Measurements from ENCODE around the gene TMEM150C.

Gene TMEM150C

DNA sequence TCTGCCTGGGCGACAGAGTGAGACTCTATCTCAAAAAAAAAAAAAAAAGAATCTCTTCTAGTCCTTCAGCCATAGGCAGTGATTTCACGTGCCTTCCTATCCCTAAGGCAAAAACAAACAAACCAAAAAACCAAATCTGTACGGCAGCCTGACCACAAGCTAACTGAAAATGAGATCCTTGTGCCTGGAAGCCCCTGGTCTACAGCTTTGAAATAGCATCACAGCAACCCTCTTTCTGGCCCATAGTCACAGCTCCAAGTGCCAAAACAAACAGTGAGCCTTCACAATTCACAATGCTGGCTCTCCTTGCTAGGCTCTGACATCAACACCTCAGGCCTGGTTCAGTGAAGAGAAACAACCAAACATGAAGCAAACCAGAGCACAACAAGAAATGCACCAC lies 46.1 kb downstream of the TMEM150C start:
- peaks cover 42% of the 10 kb centered on the region for H3K27me3 Mint-ChIP-seq
- H3K36me3 Mint-ChIP-seq (ENCODE audit: low read depth): no peaks in the 10 kb centered on the region
- no peak for DNase-seq
- H3K4me1 Mint-ChIP-seq (ENCODE audit: low read depth): peaks cover 2% of the 10 kb centered on the region
- H3K27ac Mint-ChIP-seq: no peak overlapping the region
- no peaks in the 10 kb centered on the region for H3K9me3 Mint-ChIP-seq
- H3K4me3 Mint-ChIP-seq: no peak overlapping the region

- H3K27ac Mint-ChIP-seq: no peak overlapping the region
- H3K27me3 Mint-ChIP-seq: peaks cover 42% of the 10 kb centered on the region
- DNase-seq: no peak
- no peaks in the 10 kb centered on the region for H3K9me3 Mint-ChIP-seq
- H3K4me3 Mint-ChIP-seq: no peak overlapping the region
- no peaks in the 10 kb centered on the region for H3K36me3 Mint-ChIP-seq (ENCODE audit: low read depth)
- peaks cover 5% of the 10 kb centered on the region for H3K4me1 Mint-ChIP-seq (ENCODE audit: low read depth)
These were observed 48.4 kb downstream of the TMEM150C start for GRCh38 chr4:82513382-82513781.

- Mint-ChIP-seq H3K36me3 (ENCODE audit: low read depth) (no peaks in the 10 kb centered on the region), H3K27ac (no peak overlapping the region), H3K27me3 (peaks cover 24% of the 10 kb centered on the region), H3K4me3 (no peak overlapping the region), H3K4me1 (ENCODE audit: low read depth) (peaks cover 5% of the 10 kb centered on the region), H3K9me3 (no peaks in the 10 kb centered on the region)
- no peak for DNase-seq
These were observed 51.6 kb downstream of the TMEM150C start for GRCh38 chr4:82510216-82510615.

DNA sequence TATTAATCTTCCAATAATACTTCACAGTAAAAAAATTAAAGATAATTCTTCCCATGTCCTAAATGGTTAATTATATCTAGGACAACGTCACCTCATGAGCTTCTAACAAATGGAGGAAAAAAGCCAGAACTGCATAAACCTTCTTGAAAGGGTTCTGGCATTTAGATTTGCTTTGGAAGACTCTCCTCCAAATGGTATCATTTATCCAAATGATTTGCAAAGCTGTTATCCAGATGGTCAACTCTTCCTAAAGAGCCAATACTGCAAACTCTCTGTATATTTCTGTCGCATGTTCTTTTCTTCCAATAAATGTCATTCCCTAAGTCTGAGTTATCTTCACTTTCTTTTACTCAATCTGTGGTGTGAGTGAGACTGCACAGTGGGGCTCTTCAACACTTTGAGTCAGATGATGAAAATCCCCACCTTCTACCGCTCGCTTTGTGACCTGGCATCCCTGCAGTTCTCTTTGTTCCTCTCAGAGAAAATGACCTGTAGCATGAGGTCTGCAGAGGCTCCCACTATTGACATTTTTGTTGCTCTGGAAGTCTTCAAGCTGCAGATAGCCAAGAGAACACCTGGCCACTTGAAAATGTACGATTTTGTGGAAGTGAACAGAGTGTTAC lies 52.9 kb downstream of the TMEM150C start:
- Mint-ChIP-seq H3K36me3 (ENCODE audit: low read depth) (no peaks in the 10 kb centered on the region), H3K27me3 (peaks cover 14% of the 10 kb centered on the region), H3K4me1 (ENCODE audit: low read depth) (peaks cover 5% of the 10 kb centered on the region)

GRCh38 chr4:82508011-82508410 lies 53.8 kb downstream of the TMEM150C start:
- Mint-ChIP-seq H3K36me3 (ENCODE audit: low read depth) (no peaks in the 10 kb centered on the region), H3K4me1 (ENCODE audit: low read depth) (peaks cover 4% of the 10 kb centered on the region), H3K27ac (no peak overlapping the region), H3K27me3 (peaks cover 9% of the 10 kb centered on the region), H3K4me3 (no peak overlapping the region), H3K9me3 (no peaks in the 10 kb centered on the region)
- DNase-seq: no peak

More for the DNA sequence above, 52.9 kb downstream of the TMEM150C start:
- H3K27ac Mint-ChIP-seq: no peak overlapping the region
- no peak overlapping the region for H3K4me3 Mint-ChIP-seq
- DNase-seq: no peak
- no peaks in the 10 kb centered on the region for H3K9me3 Mint-ChIP-seq

GRCh38 chr4:82501154-82501442 lies 60.7 kb downstream of the TMEM150C start:
- H3K36me3 Mint-ChIP-seq (ENCODE audit: low read depth): peaks cover 2% of the 10 kb centered on the region
- no peak for DNase-seq
- no peak overlapping the region for H3K4me3 Mint-ChIP-seq
- H3K4me1 Mint-ChIP-seq (ENCODE audit: low read depth): no peaks in the 10 kb centered on the region
- H3K27me3 Mint-ChIP-seq: no peaks in the 10 kb centered on the region
- no peaks in the 10 kb centered on the region for H3K9me3 Mint-ChIP-seq
- H3K27ac Mint-ChIP-seq: no peak overlapping the region

GRCh38 chr4:82500435-82501153 lies 61.2 kb downstream of the TMEM150C start:
- no peak overlapping the region for H3K4me3 Mint-ChIP-seq
- no peaks in the 10 kb centered on the region for H3K4me1 Mint-ChIP-seq (ENCODE audit: low read depth)
- H3K27ac Mint-ChIP-seq: no peak overlapping the region
- no peaks in the 10 kb centered on the region for H3K9me3 Mint-ChIP-seq
- no peak for DNase-seq
- H3K36me3 Mint-ChIP-seq (ENCODE audit: low read depth): peaks cover 2% of the 10 kb centered on the region
- no peaks in the 10 kb centered on the region for H3K27me3 Mint-ChIP-seq

DNA sequence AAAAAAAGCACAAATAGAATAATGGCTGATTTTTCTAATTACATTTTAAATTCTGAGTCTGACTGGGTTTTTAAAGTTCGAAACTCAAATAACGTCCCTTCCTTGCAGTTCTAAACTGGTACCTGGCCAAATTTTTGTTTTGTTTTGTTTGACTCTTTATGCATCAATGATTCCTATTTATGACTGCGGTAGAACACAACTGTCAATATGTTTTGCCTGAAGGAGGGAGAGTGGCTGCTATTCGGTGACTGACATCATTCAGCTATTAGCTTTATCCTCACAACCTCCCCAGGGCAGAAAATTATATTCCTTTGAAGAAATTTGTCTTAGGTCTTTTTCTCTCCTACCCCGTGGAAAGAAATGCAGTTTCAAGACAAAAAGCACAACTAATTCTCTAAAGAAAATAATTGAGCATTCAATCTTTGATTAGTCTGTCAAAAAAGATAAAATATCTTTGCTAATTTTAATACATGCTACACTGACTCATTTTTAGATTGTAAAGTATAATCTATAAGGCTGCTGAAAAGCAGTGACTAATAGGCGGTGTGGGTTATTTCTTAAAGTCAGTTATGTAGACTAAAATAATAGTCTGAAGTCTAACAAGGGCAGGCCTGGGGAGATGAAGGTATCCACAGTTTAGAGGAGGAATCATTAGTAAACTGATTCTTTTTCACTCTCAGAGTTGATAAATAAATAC lies 61.9 kb downstream of the TMEM150C start:
- H3K27me3 Mint-ChIP-seq: no peaks in the 10 kb centered on the region
- DNase-seq: no peak
- no peaks in the 10 kb centered on the region for H3K9me3 Mint-ChIP-seq
- no peaks in the 10 kb centered on the region for H3K4me1 Mint-ChIP-seq (ENCODE audit: low read depth)
- no peak overlapping the region for H3K27ac Mint-ChIP-seq
- peaks cover 2% of the 10 kb centered on the region for H3K36me3 Mint-ChIP-seq (ENCODE audit: low read depth)
- H3K4me3 Mint-ChIP-seq: no peak overlapping the region

DNA sequence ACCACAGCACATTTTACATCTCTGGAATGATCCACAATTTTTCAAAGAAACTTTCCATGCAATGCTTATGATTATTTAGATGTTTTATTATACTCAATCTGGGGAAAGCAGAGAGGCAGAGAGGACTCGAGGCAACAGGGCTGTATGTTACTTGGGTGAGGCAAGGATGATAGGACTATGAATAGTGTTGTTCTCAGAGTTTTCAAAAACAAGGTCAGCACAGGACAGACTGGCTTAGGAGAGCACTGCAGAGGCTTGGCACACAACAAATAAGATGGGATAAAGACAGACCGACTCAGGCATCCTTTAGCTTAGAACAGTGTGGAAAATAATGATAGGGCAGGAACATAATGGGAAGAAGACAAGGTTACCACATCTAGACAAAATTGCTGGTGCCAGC lies 65.4 kb downstream of the TMEM150C start:
- DNase-seq: no peak
- Mint-ChIP-seq H3K4me1 (ENCODE audit: low read depth) (no peaks in the 10 kb centered on the region), H3K27me3 (no peaks in the 10 kb centered on the region), H3K36me3 (ENCODE audit: low read depth) (peaks cover 5% of the 10 kb centered on the region), H3K4me3 (no peak overlapping the region), H3K9me3 (no peaks in the 10 kb centered on the region), H3K27ac (no peak overlapping the region)

DNA sequence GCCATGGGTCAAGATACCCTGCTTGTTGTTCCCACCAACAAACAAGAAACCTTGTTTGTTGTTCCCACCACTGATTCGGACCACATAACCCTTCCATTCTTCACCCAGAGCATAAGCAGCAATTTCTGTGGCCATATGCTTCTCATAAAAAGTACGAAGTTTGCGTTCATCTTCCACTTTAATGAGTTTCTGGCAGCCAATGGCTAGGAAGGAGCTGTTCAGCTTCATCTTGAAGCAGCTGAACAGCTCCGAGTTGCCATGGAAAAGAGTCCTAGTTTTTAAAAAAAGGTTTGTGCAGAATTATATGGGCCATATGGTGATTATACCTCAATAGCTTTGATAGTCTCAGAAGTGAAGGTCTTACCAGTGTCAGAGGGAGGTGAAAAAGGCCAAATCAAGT lies 66.1 kb downstream of the TMEM150C start:
- Mint-ChIP-seq H3K4me3 (no peak overlapping the region), H3K27me3 (no peaks in the 10 kb centered on the region), H3K27ac (no peak overlapping the region), H3K4me1 (ENCODE audit: low read depth) (no peaks in the 10 kb centered on the region), H3K36me3 (ENCODE audit: low read depth) (peaks cover 5% of the 10 kb centered on the region), H3K9me3 (no peaks in the 10 kb centered on the region)
- DNase-seq: no peak

DNA sequence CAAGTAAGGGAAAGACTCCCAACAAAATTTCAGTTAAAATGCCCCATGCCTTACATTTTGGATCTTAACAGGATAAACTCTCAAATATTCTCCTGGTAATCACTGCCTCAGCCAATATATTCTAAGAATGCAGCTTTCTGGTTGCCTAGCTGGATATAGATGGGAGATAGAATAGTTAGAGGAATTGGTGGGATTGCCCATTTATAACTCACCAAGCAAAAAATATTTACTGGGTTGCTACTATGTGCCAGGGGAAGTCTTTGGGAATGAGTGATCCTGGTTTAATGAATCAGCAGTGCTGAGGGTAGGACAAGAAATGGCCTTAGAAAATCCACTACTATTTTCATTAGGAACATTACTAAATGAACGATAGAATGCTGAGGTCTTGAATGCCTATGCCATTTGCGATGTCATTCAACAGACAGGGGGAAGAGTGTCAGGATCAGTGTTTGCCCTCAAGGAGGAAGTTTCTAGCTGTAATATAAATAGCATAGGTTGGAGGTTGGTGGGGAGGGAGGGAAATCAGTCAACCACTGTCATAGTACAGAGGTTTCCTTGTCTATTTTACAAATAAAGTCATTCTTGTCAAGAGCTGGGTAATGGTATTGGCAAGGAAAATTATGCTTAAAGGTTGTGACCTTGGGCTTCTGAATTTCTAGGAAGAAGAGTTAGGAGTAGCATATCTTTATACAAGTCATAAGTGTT lies 67.9 kb downstream of the TMEM150C start:
- no peaks in the 10 kb centered on the region for H3K9me3 Mint-ChIP-seq
- H3K4me1 Mint-ChIP-seq (ENCODE audit: low read depth): no peaks in the 10 kb centered on the region
- H3K4me3 Mint-ChIP-seq: no peak overlapping the region
- no peak for DNase-seq
- H3K27ac Mint-ChIP-seq: no peak overlapping the region
- peaks cover 9% of the 10 kb centered on the region for H3K36me3 Mint-ChIP-seq (ENCODE audit: low read depth)
- no peaks in the 10 kb centered on the region for H3K27me3 Mint-ChIP-seq

GRCh38 chr4:82491251-82491960 lies 70.4 kb downstream of the TMEM150C start:
- no peaks in the 10 kb centered on the region for H3K4me1 Mint-ChIP-seq (ENCODE audit: low read depth)
- DNase-seq: no peak
- no peaks in the 10 kb centered on the region for H3K27me3 Mint-ChIP-seq
- H3K4me3 Mint-ChIP-seq: no peak overlapping the region
- H3K9me3 Mint-ChIP-seq: no peaks in the 10 kb centered on the region
- peaks cover 12% of the 10 kb centered on the region for H3K36me3 Mint-ChIP-seq (ENCODE audit: low read depth)
- no peak overlapping the region for H3K27ac Mint-ChIP-seq

GRCh38 chr4:82489987-82490386 lies 71.8 kb downstream of the TMEM150C start:
- Mint-ChIP-seq H3K36me3 (ENCODE audit: low read depth) (peaks cover 12% of the 10 kb centered on the region), H3K4me3 (no peak overlapping the region), H3K4me1 (ENCODE audit: low read depth) (no peaks in the 10 kb centered on the region), H3K9me3 (no peaks in the 10 kb centered on the region), H3K27ac (no peak overlapping the region), H3K27me3 (no peaks in the 10 kb centered on the region)
- no peak for DNase-seq

DNA sequence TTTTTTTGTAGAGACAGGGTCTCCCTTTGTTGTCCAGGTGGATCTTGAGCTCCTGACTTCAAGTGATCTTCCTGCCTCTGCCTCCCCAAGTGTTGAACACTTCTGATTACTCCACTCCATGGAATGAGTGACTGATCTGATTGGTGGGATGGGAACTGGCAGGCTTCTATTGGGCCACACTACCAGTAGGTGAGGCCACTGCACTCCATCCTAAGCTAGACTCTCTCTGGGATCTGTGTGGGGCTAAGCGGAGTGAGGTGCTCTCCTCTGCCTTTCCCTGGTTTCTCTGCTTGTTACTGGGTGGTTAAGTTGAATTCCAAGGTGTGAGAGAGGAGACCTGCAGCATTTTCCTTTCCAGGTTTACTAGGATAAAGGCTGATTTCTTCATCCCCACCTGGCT lies 72.7 kb downstream of the TMEM150C start:
- no peak overlapping the region for H3K27ac Mint-ChIP-seq
- H3K4me3 Mint-ChIP-seq: no peak overlapping the region
- H3K9me3 Mint-ChIP-seq: no peaks in the 10 kb centered on the region
- no peaks in the 10 kb centered on the region for H3K4me1 Mint-ChIP-seq (ENCODE audit: low read depth)
- no peak for DNase-seq
- H3K36me3 Mint-ChIP-seq (ENCODE audit: low read depth): peaks cover 19% of the 10 kb centered on the region
- no peaks in the 10 kb centered on the region for H3K27me3 Mint-ChIP-seq

All from activated T-cell treated with anti-CD3 and anti-CD28 coated beads, Interleukin-2, amount 50 U/mL, for 24 hours (primary cell).